Osteocyte (in vitro differentiated cells): ENCODE data around the gene HGF. TPM values are rescaled to one million over a fixed set of nuclear protein-coding genes. Genes with fewer than 3 reads are reported as not detected.

ENCODE experiments used
- DNase-seq: peaks from one replicate; pipeline ENCODE4 v3.0.0; 2021; ENCODE audit warnings: mixed read lengths; ENCODE audit not compliant: unreplicated experiment; ENCODE audit errors: extremely low spot score
- H3K27ac Mint-ChIP-seq: one replicate; pipeline ENCODE4 v1.8.0; 2021; ENCODE audit warnings: mild to moderate bottlenecking, mixed read lengths; ENCODE audit not compliant: unreplicated experiment
- H3K27me3 Mint-ChIP-seq: one replicate; pipeline ENCODE4 v1.8.0; 2021; ENCODE audit warnings: mixed read lengths; ENCODE audit not compliant: unreplicated experiment
- H3K36me3 Mint-ChIP-seq: one replicate; pipeline ENCODE4 v1.8.0; 2021; ENCODE audit warnings: mixed read lengths; ENCODE audit not compliant: unreplicated experiment
- H3K4me1 Mint-ChIP-seq: one replicate; pipeline ENCODE4 v1.8.0; 2021; ENCODE audit warnings: mixed read lengths; ENCODE audit not compliant: unreplicated experiment
- H3K4me3 Mint-ChIP-seq: one replicate; pipeline ENCODE4 v1.8.0; 2021; ENCODE audit warnings: mild to moderate bottlenecking, moderate library complexity, mixed read lengths; ENCODE audit not compliant: unreplicated experiment
- H3K9me3 Mint-ChIP-seq: one replicate; pipeline ENCODE4 v1.8.0; 2021; ENCODE audit warnings: mixed read lengths; ENCODE audit not compliant: unreplicated experiment
- CTCF ChIP-seq: fragments of 200-600 bp; sonication (generic); IDR thresholded peaks from 2 replicates; pipeline ENCODE4 v1.5.0; 2021; ENCODE audit warnings: antibody characterized with exemption, mild to moderate bottlenecking, moderate library complexity
- total RNA-seq: library from RNA; stranded (reverse); gene quantifications from 2 replicates; pipeline ENCODE4 v1.2.1, GENCODE V29; 2021

Gene HGF
- total RNA-seq, 1 donor from 2014 or later, result 16.0 TPM

DNA sequence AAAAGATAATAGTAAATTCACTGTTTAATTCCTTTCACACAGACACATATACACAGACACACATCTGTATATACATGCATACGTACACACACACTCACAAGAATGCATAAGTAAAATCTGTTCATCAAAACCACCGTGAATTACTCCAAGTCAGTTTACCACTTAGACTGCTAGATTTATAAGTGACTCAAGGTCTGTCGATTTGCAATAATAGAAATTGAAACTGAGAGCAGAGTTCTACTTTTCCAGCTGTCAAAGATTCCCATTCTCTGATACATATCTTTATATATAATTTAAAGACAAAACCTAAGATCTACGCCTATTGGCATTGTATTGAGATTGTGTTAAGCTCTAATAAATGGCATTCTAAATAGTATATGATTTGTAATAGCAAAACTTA, 9.9 kb upstream of the HGF start:
- Mint-ChIP-seq H3K9me3 (no peaks in the 10 kb centered on the region), H3K4me1 (peaks cover 10% of the 10 kb centered on the region), H3K4me3 (no peak overlapping the region), H3K36me3 (no peaks in the 10 kb centered on the region), H3K27ac (no peak overlapping the region), H3K27me3 (no peaks in the 10 kb centered on the region)
- TF ChIP-seq CTCF, result no peak
- no peak for DNase-seq

- Mint-ChIP-seq H3K4me1 (peaks cover 15% of the 10 kb centered on the region), H3K27ac (no peak overlapping the region), H3K4me3 (no peak overlapping the region), H3K9me3 (no peaks in the 10 kb centered on the region), H3K27me3 (no peaks in the 10 kb centered on the region), H3K36me3 (no peaks in the 10 kb centered on the region)
- DNase-seq, result no peak
- no peak for TF ChIP-seq CTCF
Measured at GRCh38 chr7:81777697-81778096, 7.8 kb upstream of the HGF start.

- Mint-ChIP-seq H3K9me3 (no peaks in the 10 kb centered on the region), H3K4me3 (no peak overlapping the region), H3K4me1 (peaks cover 18% of the 10 kb centered on the region), H3K27me3 (no peaks in the 10 kb centered on the region), H3K27ac (no peak overlapping the region), H3K36me3 (no peaks in the 10 kb centered on the region)
- no peak for DNase-seq
- no peak for TF ChIP-seq CTCF
Measured at GRCh38 chr7:81776948-81777630, 7.2 kb upstream of the HGF start.

GRCh38 chr7:81776161-81776560, 6.3 kb upstream of the HGF start:
- Mint-ChIP-seq H3K4me1 (peaks cover 25% of the 10 kb centered on the region), H3K27ac (peak overlapping the region; percentile 23), H3K27me3 (no peaks in the 10 kb centered on the region), H3K36me3 (peaks cover 4% of the 10 kb centered on the region), H3K4me3 (no peak overlapping the region), H3K9me3 (no peaks in the 10 kb centered on the region)
- no peak for DNase-seq
- no peak for TF ChIP-seq CTCF

- no peak for TF ChIP-seq CTCF
- Mint-ChIP-seq H3K4me1 (peaks cover 25% of the 10 kb centered on the region), H3K27me3 (no peaks in the 10 kb centered on the region), H3K27ac (no peak overlapping the region), H3K4me3 (no peak overlapping the region), H3K36me3 (peaks cover 4% of the 10 kb centered on the region), H3K9me3 (no peaks in the 10 kb centered on the region)
- no peak for DNase-seq
Measured at GRCh38 chr7:81775560-81775959, 5.7 kb upstream of the HGF start.
